Cardiac fibroblast (primary cell): ENCODE results near the gene CD151.

Experiments
- DNase-seq, 2 donors: peaks; one replicate each; pipeline versions ENCODE4 v3.0.0 to v3.0.0-alpha.2; 2010; ENCODE audit warnings: low read depth in 2 of 2
- H3K4me3 ChIP-seq, 2 donors: replicated peaks in 1 of 2; 1 replicate in 1 of 2; 2 replicates in 1 of 2; pipeline ENCODE4 v1.5.1; 2011; ENCODE audit warnings: low read depth in 2 of 2, low read length in 2 of 2, mild to moderate bottlenecking in 2 of 2, moderate library complexity in 1 of 2
- TF ChIP-seq, protein P1 (sequence below): IDR thresholded peaks from one replicate; pipeline ENCODE4 v1.5.1; 2011; ENCODE audit warnings: low read depth, mild to moderate bottlenecking, low read length, inconsistent platforms

CD151 gene

DNA sequence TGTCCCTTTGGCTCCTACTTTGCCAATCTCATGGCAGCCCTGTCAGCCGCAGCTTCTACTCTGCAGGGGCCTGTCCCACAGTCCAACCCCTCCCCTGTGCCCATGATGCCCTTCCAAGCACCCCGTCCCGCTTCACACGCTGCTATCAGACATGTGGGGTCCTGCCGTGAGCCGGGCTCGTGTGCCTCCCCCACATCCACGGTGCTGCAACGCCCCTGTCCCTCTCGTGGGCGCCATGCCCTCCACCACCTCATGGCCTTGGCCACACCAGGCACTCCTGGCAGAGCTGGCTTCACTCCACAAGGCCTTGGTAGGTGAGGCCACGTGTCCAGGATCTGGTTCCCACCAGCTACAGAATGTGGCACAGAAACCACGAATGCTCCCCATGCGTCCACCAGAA, 54.8 kb downstream of the CD151 start:
- DNase-seq = no peak
- no peak overlapping the region for H3K4me3 ChIP-seq
- TF ChIP-seq, protein P1, sequence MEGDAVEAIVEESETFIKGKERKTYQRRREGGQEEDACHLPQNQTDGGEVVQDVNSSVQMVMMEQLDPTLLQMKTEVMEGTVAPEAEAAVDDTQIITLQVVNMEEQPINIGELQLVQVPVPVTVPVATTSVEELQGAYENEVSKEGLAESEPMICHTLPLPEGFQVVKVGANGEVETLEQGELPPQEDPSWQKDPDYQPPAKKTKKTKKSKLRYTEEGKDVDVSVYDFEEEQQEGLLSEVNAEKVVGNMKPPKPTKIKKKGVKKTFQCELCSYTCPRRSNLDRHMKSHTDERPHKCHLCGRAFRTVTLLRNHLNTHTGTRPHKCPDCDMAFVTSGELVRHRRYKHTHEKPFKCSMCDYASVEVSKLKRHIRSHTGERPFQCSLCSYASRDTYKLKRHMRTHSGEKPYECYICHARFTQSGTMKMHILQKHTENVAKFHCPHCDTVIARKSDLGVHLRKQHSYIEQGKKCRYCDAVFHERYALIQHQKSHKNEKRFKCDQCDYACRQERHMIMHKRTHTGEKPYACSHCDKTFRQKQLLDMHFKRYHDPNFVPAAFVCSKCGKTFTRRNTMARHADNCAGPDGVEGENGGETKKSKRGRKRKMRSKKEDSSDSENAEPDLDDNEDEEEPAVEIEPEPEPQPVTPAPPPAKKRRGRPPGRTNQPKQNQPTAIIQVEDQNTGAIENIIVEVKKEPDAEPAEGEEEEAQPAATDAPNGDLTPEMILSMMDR = no peak
